GM18520 (cell line): ENCODE data around the gene GJD4.

Source experiments
- ATAC-seq: cut with Tn5 transposase; IDR thresholded peaks from one replicate; pipeline ENCODE4 v1.9.1; 2021; ENCODE audit not compliant: unreplicated experiment

Gene GJD4

GRCh38 chr10:35644050-35644950, 39.2 kb downstream of the GJD4 start:
- ATAC-seq: no peak

GRCh38 chr10:35650894-35651293, 45.8 kb downstream of the GJD4 start:
- ATAC-seq: no peak

GRCh38 chr10:35652824-35653223, 47.7 kb downstream of the GJD4 start:
- ATAC-seq: no peak

DNA sequence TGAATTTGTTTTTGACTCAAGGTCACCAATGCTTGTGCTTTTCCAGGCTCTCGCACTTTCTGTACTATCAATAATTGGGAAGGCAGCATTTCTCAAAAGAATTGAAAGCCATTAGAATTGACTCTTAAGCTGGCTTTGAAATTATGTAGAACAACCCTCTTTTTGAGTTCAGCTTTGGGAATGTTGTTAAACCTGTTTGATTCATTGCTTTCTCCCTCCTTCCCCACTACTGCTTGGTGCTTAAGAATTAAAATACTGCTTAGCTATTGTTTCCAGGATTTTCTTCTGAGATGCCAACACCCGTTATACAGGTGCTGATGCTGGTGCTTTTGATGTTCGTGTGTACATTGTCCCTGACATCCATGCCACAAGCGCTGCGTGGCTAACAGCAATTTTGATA, 52.5 kb downstream of the GJD4 start:
- ATAC-seq: no peak
